Hepatocyte (in vitro differentiated cells): Measurements from ENCODE around the gene GOLGA3. TPM values are rescaled to one million over a fixed set of nuclear protein-coding genes. Genes with fewer than 3 reads are reported as not detected.

Experiments used
- DNase-seq: peaks from one replicate; pipeline ENCODE4 v3.0.0-alpha.2; 2016; ENCODE audit warnings: low spot score
- H2AFZ ChIP-seq: fragments of 200-600 bp; sonication (generic); 2 replicates; pipeline ENCODE4 v1.6.0; 2016; ENCODE audit warnings: antibody characterized with exemption, mild to moderate bottlenecking
- H3K27ac ChIP-seq: fragments of 200-600 bp; sonication (generic); 2 replicates; pipeline ENCODE4 v1.5.1; 2016; ENCODE audit warnings: mild to moderate bottlenecking
- H3K27me3 ChIP-seq: fragments of 200-600 bp; sonication (generic); 2 replicates; pipeline ENCODE4 v1.6.1; 2016
- H3K36me3 ChIP-seq: fragments of 200-600 bp; sonication (generic); replicated peaks from 2 replicates; pipeline ENCODE4 v1.5.1; 2016; ENCODE audit warnings: low read depth; ENCODE audit not compliant: insufficient read depth
- H3K4me1 ChIP-seq: fragments of 200-600 bp; sonication (generic); 2 replicates; pipeline ENCODE4 v1.5.1; 2016; ENCODE audit warnings: mild to moderate bottlenecking, moderate library complexity; ENCODE audit not compliant: insufficient read depth
- H3K4me2 ChIP-seq: fragments of 200-600 bp; sonication (generic); 2 replicates; pipeline ENCODE4 v1.6.0; 2016
- H3K4me3 ChIP-seq: fragments of 200-600 bp; sonication (generic); 2 replicates; pipeline ENCODE4 v1.5.1; 2016; ENCODE audit warnings: mild to moderate bottlenecking
- H3K79me2 ChIP-seq: fragments of 200-600 bp; sonication (generic); 2 replicates; pipeline ENCODE4 v1.6.0; 2017; ENCODE audit warnings: mild to moderate bottlenecking
- H3K9me2 ChIP-seq: fragments of 200-600 bp; sonication (generic); replicated peaks from 2 replicates; pipeline ENCODE4 v1.6.0; 2017; ENCODE audit warnings: mild to moderate bottlenecking; ENCODE audit not compliant: insufficient read depth
- H3K9me3 ChIP-seq: fragments of 200-600 bp; sonication (generic); 2 replicates; pipeline ENCODE4 v1.5.1; 2016; ENCODE audit warnings: low read depth, mild to moderate bottlenecking
- H4K20me1 ChIP-seq: fragments of 200-600 bp; sonication (generic); 2 replicates; pipeline ENCODE4 v1.6.0; 2016; ENCODE audit warnings: mild to moderate bottlenecking; ENCODE audit not compliant: insufficient read depth, poor library complexity, severe bottlenecking
- EZH2 ChIP-seq: fragments of 200-600 bp; sonication (generic); IDR thresholded peaks from 2 replicates; pipeline ENCODE4 v1.6.1; 2016; ENCODE audit warnings: antibody characterized with exemption, mild to moderate bottlenecking, borderline replicate concordance
- EZH2phosphoT487 ChIP-seq: fragments of 200-600 bp; sonication (generic); IDR thresholded peaks from one replicate; pipeline ENCODE4 v1.6.1; 2018; ENCODE audit warnings: antibody characterized with exemption, mild to moderate bottlenecking, low read depth, moderate library complexity; ENCODE audit not compliant: unreplicated experiment, severe bottlenecking
- WGBS: methylation state at CpG from one replicate; pipeline ENCODE4 v1.1.6; 2016; ENCODE audit warnings: low lambda C conversion rate; ENCODE audit errors: missing lambda C conversion rate; 5-methylcytosine and 5-hydroxymethylcytosine counted together
- polyA plus RNA-seq: library from polyadenylated mRNA; unstranded; fragments of >200 nt; fragmentation: Nextera tagmentation; extraction: Ambion mirVana; gene quantifications from 2 replicates; pipeline ENCODE4 v1.2.1, GENCODE V29; 2016
- total RNA-seq: library from RNA; depleted of rRNA; stranded (reverse); fragments of >200 nt; gene quantifications from 2 replicates; pipeline ENCODE4 v1.2.3, GENCODE V29; 2014
- TF ChIP-seq, protein P1 (sequence below): fragments of 200-600 bp; sonication (generic); IDR thresholded peaks from 2 replicates; pipeline ENCODE4 v1.5.1; 2016; ENCODE audit warnings: antibody characterized with exemption, mild to moderate bottlenecking; ENCODE audit not compliant: poor library complexity

GOLGA3 gene
- total and polyA plus RNA-seq, 2 experiments from 2014 or later, result 26.2 to 67.6 TPM

- H3K27me3 ChIP-seq, result no peaks in the 10 kb centered on the region
- no peak for DNase-seq
- H3K4me2 ChIP-seq, result no peak overlapping the region
- H4K20me1 ChIP-seq, result no peaks in the 10 kb centered on the region
- H3K27ac ChIP-seq, result no peak overlapping the region
- no peaks in the 10 kb centered on the region for H3K9me2 ChIP-seq
- no peaks in the 10 kb centered on the region for H3K4me1 ChIP-seq
- 86% methylated on average over 27 of the region's 27 CpGs for WGBS
- no peak overlapping the region for H2AFZ ChIP-seq
- peaks cover 5% of the 10 kb centered on the region for H3K79me2 ChIP-seq
- H3K36me3 ChIP-seq, result no peaks in the 10 kb centered on the region
- TF ChIP-seq, protein P1, sequence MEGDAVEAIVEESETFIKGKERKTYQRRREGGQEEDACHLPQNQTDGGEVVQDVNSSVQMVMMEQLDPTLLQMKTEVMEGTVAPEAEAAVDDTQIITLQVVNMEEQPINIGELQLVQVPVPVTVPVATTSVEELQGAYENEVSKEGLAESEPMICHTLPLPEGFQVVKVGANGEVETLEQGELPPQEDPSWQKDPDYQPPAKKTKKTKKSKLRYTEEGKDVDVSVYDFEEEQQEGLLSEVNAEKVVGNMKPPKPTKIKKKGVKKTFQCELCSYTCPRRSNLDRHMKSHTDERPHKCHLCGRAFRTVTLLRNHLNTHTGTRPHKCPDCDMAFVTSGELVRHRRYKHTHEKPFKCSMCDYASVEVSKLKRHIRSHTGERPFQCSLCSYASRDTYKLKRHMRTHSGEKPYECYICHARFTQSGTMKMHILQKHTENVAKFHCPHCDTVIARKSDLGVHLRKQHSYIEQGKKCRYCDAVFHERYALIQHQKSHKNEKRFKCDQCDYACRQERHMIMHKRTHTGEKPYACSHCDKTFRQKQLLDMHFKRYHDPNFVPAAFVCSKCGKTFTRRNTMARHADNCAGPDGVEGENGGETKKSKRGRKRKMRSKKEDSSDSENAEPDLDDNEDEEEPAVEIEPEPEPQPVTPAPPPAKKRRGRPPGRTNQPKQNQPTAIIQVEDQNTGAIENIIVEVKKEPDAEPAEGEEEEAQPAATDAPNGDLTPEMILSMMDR, result no peak
- no peak for TF ChIP-seq EZH2phosphoT487
- TF ChIP-seq EZH2, result no peak
- no peaks in the 10 kb centered on the region for H3K9me3 ChIP-seq
- no peak overlapping the region for H3K4me3 ChIP-seq
Observed at GRCh38 chr12:132766380-132767085, 62.1 kb downstream of the GOLGA3 start.

DNA sequence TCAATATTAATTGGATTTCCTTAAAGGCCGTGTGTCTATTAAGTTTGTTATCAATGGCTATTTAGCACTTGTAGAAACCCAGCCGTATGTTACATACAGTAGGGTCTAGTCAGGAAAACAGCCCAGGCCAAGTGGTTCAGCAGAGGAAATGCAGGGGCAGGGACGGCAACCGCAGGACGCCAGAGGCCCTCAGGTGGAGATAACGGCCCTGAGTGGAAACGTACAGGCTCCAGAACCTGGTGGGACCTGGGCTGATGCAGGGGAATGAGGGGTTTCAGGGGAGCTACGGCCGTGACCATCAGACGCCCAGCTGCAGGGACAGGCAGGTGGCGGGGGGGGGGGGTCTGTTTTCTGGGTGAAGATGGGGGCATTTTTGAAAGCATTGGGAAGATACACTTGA lies 63.3 kb downstream of the GOLGA3 start:
- H3K9me3 ChIP-seq, result no peaks in the 10 kb centered on the region
- 69% methylated on average over 11 of the region's 11 CpGs for WGBS
- H3K4me2 ChIP-seq, result no peak overlapping the region
- H3K79me2 ChIP-seq, result peaks cover 16% of the 10 kb centered on the region
- H3K27ac ChIP-seq, result no peak overlapping the region
- peaks cover under 1% of the 10 kb centered on the region for H4K20me1 ChIP-seq
- no peak overlapping the region for H3K4me3 ChIP-seq
- no peak for DNase-seq
- H2AFZ ChIP-seq, result no peak overlapping the region
- no peaks in the 10 kb centered on the region for H3K4me1 ChIP-seq
- H3K27me3 ChIP-seq, result no peaks in the 10 kb centered on the region
- no peaks in the 10 kb centered on the region for H3K9me2 ChIP-seq
- TF ChIP-seq, protein P1, result no peak
- no peak for TF ChIP-seq EZH2phosphoT487
- no peak for TF ChIP-seq EZH2
- H3K36me3 ChIP-seq, result no peaks in the 10 kb centered on the region

DNA sequence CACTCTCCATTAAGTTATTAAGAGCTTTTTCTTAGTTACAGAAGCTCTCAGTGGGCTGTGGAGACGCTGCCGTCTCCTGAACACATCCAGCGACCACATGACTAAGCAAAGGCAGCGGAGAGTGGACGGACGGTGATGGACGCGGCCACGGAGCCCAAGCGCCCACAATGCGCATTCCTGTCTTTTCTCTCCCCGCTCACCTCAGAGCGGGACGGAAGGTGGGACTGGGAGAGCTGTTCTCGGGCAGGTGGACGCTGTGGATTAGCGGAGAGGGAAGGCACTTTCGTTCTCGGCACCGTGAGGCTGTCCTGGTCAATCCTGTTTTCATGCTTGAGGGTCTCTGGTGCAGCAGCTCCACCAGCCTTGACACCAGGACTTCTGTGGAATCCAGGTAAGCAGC lies 64.4 kb downstream of the GOLGA3 start:
- H3K9me3 ChIP-seq, result no peaks in the 10 kb centered on the region
- no peak overlapping the region for H3K27ac ChIP-seq
- H4K20me1 ChIP-seq, result peaks cover 12% of the 10 kb centered on the region
- WGBS, result 97% methylated on average over 20 of the region's 20 CpGs
- H3K4me1 ChIP-seq, result peaks cover 8% of the 10 kb centered on the region
- no peak for DNase-seq
- no peaks in the 10 kb centered on the region for H3K9me2 ChIP-seq
- TF ChIP-seq EZH2 (no peak), EZH2phosphoT487 (no peak)
- TF ChIP-seq, protein P1, result no peak
- no peaks in the 10 kb centered on the region for H3K36me3 ChIP-seq
- no peaks in the 10 kb centered on the region for H3K27me3 ChIP-seq
- no peak overlapping the region for H3K4me2 ChIP-seq
- H3K4me3 ChIP-seq, result no peak overlapping the region
- no peak overlapping the region for H2AFZ ChIP-seq
- H3K79me2 ChIP-seq, result peaks cover 27% of the 10 kb centered on the region
